AG09309 (cell line): ENCODE data around the gene ZNF800.

Source experiments
- DNase-seq: peaks from one replicate; pipeline ENCODE4 v3.0.0-alpha.2; 2010; ENCODE audit warnings: low read depth
- H3K4me3 ChIP-seq: 2 replicates; pipeline ENCODE4 v1.5.1; 2011; ENCODE audit warnings: mild to moderate bottlenecking, low read depth, low read length, moderate library complexity; ENCODE audit not compliant: control insufficient read depth
- CTCF ChIP-seq: IDR thresholded peaks from 2 replicates; pipeline ENCODE4 v1.5.1; 2011; ENCODE audit warnings: mild to moderate bottlenecking, low read depth, low read length, inconsistent platforms; ENCODE audit not compliant: insufficient read depth, control insufficient read depth; ENCODE audit errors: missing control alignments

The ZNF800 gene

DNA sequence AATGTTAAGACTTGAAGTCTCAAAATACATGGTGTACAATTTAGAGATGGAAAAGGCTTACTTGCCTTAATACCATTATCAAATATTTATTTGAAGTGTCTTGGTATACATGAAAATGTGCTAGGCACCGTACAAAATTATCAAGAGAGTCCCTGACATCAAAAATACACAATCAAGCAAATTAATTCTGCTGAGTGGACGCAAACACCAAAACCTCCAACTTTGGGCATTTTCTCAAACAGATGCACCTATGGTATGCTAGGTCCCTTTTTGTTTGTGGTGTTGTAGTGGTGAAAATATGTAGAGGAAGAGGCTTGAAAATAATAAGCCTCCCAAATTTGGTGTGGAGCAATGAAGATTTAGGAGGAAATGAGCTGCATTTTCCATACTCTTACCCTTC, 24.8 kb downstream of the ZNF800 start:
- no peak for DNase-seq
- TF ChIP-seq CTCF: no peak
- H3K4me3 ChIP-seq: no peak overlapping the region

DNA sequence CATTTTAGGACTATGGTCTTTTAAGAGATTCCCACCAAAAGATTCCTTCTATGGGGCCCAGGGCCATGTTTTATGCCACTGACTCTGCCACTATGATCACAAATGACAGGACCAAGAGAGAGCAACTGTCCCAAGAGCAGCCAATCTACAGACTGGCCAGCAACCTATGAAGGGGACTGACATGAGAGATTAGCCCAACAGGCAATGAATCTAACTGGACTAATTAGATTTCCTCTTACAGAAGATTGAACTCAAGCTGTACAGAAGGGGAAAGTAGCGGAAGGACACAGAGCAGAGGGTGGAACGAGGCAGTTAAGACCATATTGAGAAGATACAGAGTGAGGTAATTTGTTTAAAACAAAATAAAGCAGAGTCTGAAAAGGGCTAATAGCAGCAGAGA, 25.8 kb downstream of the ZNF800 start:
- no peak for DNase-seq
- TF ChIP-seq CTCF: no peak
- no peak overlapping the region for H3K4me3 ChIP-seq

- no peak for TF ChIP-seq CTCF
- H3K4me3 ChIP-seq: no peak overlapping the region
These were observed 26.6 kb downstream of the ZNF800 start for GRCh38 chr7:127365957-127366315.

DNA sequence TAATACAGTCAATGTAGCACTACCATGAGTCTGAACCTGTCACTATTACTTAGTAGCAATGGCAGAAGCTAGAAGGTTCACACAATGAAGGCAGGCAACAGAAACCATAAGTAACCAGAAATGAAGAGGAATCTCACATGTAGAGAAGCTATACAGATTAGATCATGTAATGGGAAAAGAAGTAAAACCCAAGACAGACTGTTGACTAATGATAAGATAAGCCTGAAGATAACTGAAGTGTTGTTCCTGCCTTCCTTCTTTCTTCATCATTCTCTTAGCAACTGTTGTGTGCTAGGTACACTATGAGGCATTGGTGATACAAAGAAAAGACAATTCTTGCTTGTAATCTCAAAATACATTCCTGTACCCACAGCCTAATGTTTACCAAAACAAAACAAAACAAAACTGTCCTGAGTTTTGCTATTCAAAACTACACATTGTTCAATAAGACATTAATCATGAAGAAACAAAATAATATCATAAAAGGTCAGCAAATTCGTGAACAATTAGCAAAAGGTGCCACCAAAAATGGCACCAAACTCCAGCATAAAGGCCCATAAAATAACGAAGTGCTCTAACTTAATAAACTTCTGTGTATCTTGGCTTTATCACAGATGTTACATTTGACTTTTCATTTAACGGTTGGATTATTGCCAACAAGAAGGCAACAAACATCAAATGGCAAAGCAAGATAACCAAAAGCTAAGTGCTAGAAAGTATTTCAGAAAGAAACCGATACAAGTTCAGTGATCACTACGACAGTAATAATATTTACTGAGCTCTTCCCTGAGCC, 27.1 kb downstream of the ZNF800 start:
- no peak overlapping the region for H3K4me3 ChIP-seq
- TF ChIP-seq CTCF: no peak
- no peak for DNase-seq

More at GRCh38 chr7:127365957-127366315, 26.6 kb downstream of the ZNF800 start:
- no peak for DNase-seq

GRCh38 chr7:127362364-127363027, 30.0 kb downstream of the ZNF800 start:
- no peak overlapping the region for H3K4me3 ChIP-seq
- no peak for TF ChIP-seq CTCF
- DNase-seq: no peak

- no peak for DNase-seq
- no peak for TF ChIP-seq CTCF
- H3K4me3 ChIP-seq: no peak overlapping the region
These were observed 30.8 kb downstream of the ZNF800 start for GRCh38 chr7:127361736-127362135.
